Neuronal stem cell (in vitro differentiated cells): ENCODE measurements around the gene GJB3.
A peak's percentile ranks its signal among the peaks of the same experiment; 100 is the strongest.

Experiments used
- DNase-seq: peaks from one replicate; pipeline ENCODE4 v3.0.0-alpha.2; 2013; ENCODE audit warnings: low spot score
- H2AFZ ChIP-seq: one replicate; pipeline ENCODE4 v1.6.1; 2013; ENCODE audit warnings: mild to moderate bottlenecking, low read length, inconsistent platforms
- H2AK5ac ChIP-seq: 2 replicates; pipeline ENCODE4 v1.6.1; 2013; ENCODE audit warnings: low read depth, mild to moderate bottlenecking, inconsistent platforms, low read length, moderate library complexity, mixed read lengths
- H2BK120ac ChIP-seq: 2 replicates; pipeline ENCODE4 v1.6.1; 2013; ENCODE audit warnings: low read depth, mild to moderate bottlenecking, inconsistent platforms, low read length, moderate library complexity, mixed read lengths
- H2BK12ac ChIP-seq: one replicate; pipeline ENCODE4 v1.6.1; 2013; ENCODE audit warnings: low read length, inconsistent platforms
- H2BK15ac ChIP-seq: 2 replicates; pipeline ENCODE4 v1.6.1; 2013; ENCODE audit warnings: mild to moderate bottlenecking, low read length, inconsistent platforms, mixed read lengths
- H2BK5ac ChIP-seq: one replicate; pipeline ENCODE4 v1.6.1; 2013; ENCODE audit warnings: inconsistent platforms, mild to moderate bottlenecking, low read length, moderate library complexity
- H3K14ac ChIP-seq: one replicate; pipeline ENCODE4 v1.6.1; 2013; ENCODE audit warnings: low read length, inconsistent platforms
- H3K18ac ChIP-seq: 2 replicates; pipeline ENCODE4 v1.6.1; 2013; ENCODE audit warnings: low read length, inconsistent platforms
- H3K23ac ChIP-seq: 2 replicates; pipeline ENCODE4 v1.6.1; 2013; ENCODE audit warnings: low read depth, mild to moderate bottlenecking, mixed read lengths, low read length, inconsistent platforms; ENCODE audit not compliant: poor library complexity
- H3K27ac ChIP-seq: replicated peaks from 3 replicates; pipeline ENCODE4 v1.5.1; 2013; ENCODE audit warnings: low read length, inconsistent platforms
- H3K27me3 ChIP-seq, 3 experiments: 2 replicates each; pipeline ENCODE4 v1.6.1; 2013; ENCODE audit warnings: low read length in 3 of 3, mild to moderate bottlenecking in 2 of 3, inconsistent platforms in 1 of 3, low read depth in 1 of 3, mixed read lengths in 1 of 3, moderate library complexity in 1 of 3; ENCODE audit not compliant: control insufficient read depth in 3 of 3, insufficient read depth in 3 of 3
- H3K36me3 ChIP-seq, 2 donors: replicated peaks in 1 of 2; 2 replicates each; pipeline ENCODE4 v1.6.1; 2013; ENCODE audit warnings: low read length in 2 of 2; ENCODE audit not compliant: control insufficient read depth in 2 of 2, insufficient read depth in 2 of 2
- H3K4ac ChIP-seq: 2 replicates; pipeline ENCODE4 v1.6.1; 2013; ENCODE audit warnings: inconsistent platforms, mild to moderate bottlenecking, low read length, moderate library complexity
- H3K4me1 ChIP-seq, 2 donors: 1 replicate in 1 of 2; 2 replicates in 1 of 2; pipeline ENCODE4 v1.6.1; 2013; ENCODE audit warnings: low read length in 2 of 2, low read depth in 1 of 2; ENCODE audit not compliant: control insufficient read depth in 2 of 2, insufficient read depth in 1 of 2
- H3K4me2 ChIP-seq: one replicate; pipeline ENCODE4 v1.6.1; 2013; ENCODE audit warnings: mild to moderate bottlenecking, low read length, inconsistent platforms; ENCODE audit not compliant: insufficient read depth, poor library complexity, severe bottlenecking
- H3K4me3 ChIP-seq, 2 donors: 2 replicates each; pipeline ENCODE4 v1.5.1; 2013; ENCODE audit warnings: low read length in 2 of 2, mild to moderate bottlenecking in 2 of 2, inconsistent platforms in 1 of 2, moderate library complexity in 1 of 2
- H3K79me1 ChIP-seq: one replicate; pipeline ENCODE4 v1.6.1; 2013; ENCODE audit warnings: low read depth, mild to moderate bottlenecking, inconsistent platforms, low read length, moderate library complexity
- H3K9ac ChIP-seq: one replicate; pipeline ENCODE4 v1.6.1; 2013; ENCODE audit warnings: mild to moderate bottlenecking, low read depth, low read length, inconsistent platforms; ENCODE audit not compliant: poor library complexity
- H3K9me3 ChIP-seq, 2 donors: replicated peaks in 1 of 2; 2 replicates each; pipeline versions ENCODE3 to v1.6.1; 2013; ENCODE audit warnings: low read length in 2 of 2, mild to moderate bottlenecking in 2 of 2, inconsistent platforms in 1 of 2, low read depth in 1 of 2, mixed read lengths in 1 of 2, moderate library complexity in 1 of 2; ENCODE audit not compliant: control insufficient read depth in 2 of 2, insufficient read depth in 1 of 2
- H4K8ac ChIP-seq: one replicate; pipeline ENCODE4 v1.6.1; 2013; ENCODE audit warnings: low read depth, mild to moderate bottlenecking, inconsistent platforms, low read length, moderate library complexity
- H4K91ac ChIP-seq: one replicate; pipeline ENCODE4 v1.6.1; 2013; ENCODE audit warnings: low read length, low read depth, mild to moderate bottlenecking, inconsistent platforms; ENCODE audit not compliant: poor library complexity
- WGBS, 2 donors: extraction: QIAGEN DNeasy Blood & Tissue Kit; methylation state at CpG; one replicate each; pipeline ENCODE4 v1.1.7; 2013; ENCODE audit warnings: missing lambda C conversion rate in 2 of 2, mixed read lengths in 1 of 2; ENCODE audit not compliant: insufficient read length in 2 of 2, insufficient replicate concordance in 1 of 2; ENCODE audit errors: extremely low coverage in 2 of 2; 5-methylcytosine and 5-hydroxymethylcytosine counted together

Gene GJB3

DNA sequence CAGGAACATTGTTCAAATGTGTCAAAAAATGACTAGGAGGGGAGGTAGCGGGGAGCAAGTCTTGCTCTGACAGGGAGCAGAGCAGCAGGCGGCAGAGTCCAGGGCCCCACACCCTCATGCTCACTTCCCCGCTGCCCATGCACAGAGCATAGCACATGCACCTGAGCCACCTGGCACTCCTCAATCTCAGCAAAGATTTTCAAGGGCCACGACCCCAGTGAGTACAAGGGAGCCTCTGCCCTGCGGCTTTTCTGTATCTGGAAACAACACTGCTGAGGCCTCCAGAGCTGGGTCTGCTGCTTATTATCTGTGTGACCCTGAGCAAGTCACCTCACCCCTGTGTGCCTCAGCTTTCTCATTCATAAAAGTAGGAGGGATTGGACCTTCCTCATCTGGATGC lies 1.1 kb upstream of the GJB3 start:
- DNase-seq, result no peak
- no CpG with 5 or more reads among the region's 5 CpGs for WGBS, 2 donors

DNA sequence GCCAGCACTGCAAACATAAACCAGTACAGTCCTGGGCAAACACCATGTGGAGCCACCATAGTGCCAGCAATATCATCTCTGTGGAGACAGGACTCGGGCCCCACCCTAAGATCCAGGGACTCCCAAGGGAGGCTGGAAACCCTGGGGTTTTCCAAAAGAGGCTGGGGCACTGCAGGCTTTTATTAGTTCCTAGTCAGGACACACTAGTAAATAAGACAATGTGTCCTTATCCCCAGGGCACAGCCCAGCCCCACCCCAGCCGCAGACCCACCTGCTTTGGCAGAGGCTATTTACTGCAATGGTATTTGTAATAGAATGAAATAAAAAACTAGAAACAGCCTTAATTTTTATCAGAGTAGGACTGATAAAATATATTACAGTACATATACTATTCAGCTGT lies 486 bp upstream of the GJB3 start:
- peaks cover 0 to 5% of the 10 kb centered on the region in 2 donors for H3K4me1 ChIP-seq
- H2AK5ac ChIP-seq, result no peak overlapping the region
- H4K91ac ChIP-seq, result no peak overlapping the region
- no peak overlapping the region for H3K18ac ChIP-seq
- H3K23ac ChIP-seq, result no peak overlapping the region
- no CpG with 5 or more reads among the region's 2 CpGs for WGBS, 2 donors
- H3K36me3 ChIP-seq, result no peaks in the 10 kb centered on the region
- no peak for DNase-seq
- no peak overlapping the region for H2BK15ac ChIP-seq
- peaks cover 11 to 71% (median 36%) of the 10 kb centered on the region in 3 experiments for H3K27me3 ChIP-seq
- H3K4ac ChIP-seq, result no peak overlapping the region
- no peak overlapping the region for H2BK12ac ChIP-seq
- no peak overlapping the region for H3K14ac ChIP-seq
- H3K4me3 ChIP-seq, result no peak overlapping the region
- H3K9me3 ChIP-seq, result no peaks in the 10 kb centered on the region
- no peak overlapping the region for H4K8ac ChIP-seq
- no peak overlapping the region for H2BK5ac ChIP-seq
- H3K27ac ChIP-seq, result no peak overlapping the region
- no peak overlapping the region for H2AFZ ChIP-seq
- H3K4me2 ChIP-seq, result no peak overlapping the region
- H2BK120ac ChIP-seq, result no peak overlapping the region
- H3K79me1 ChIP-seq, result no peaks in the 10 kb centered on the region
- H3K9ac ChIP-seq, result no peak overlapping the region

More for the DNA sequence above, 1.1 kb upstream of the GJB3 start:
- peak overlapping the region; percentile 26 for H3K23ac ChIP-seq
- no peak overlapping the region for H3K4me3 ChIP-seq
- no peak overlapping the region for H3K18ac ChIP-seq
- H3K14ac ChIP-seq, result no peak overlapping the region
- H4K8ac ChIP-seq, result no peak overlapping the region
- H3K9ac ChIP-seq, result no peak overlapping the region
- no peak overlapping the region for H3K4me2 ChIP-seq
- H3K9me3 ChIP-seq, result no peaks in the 10 kb centered on the region
- H2BK15ac ChIP-seq, result no peak overlapping the region
- no peak overlapping the region for H4K91ac ChIP-seq
- H3K27me3 ChIP-seq, result peaks cover 11 to 74% (median 36%) of the 10 kb centered on the region in 3 experiments
- H3K36me3 ChIP-seq, result no peaks in the 10 kb centered on the region
- no peak overlapping the region for H2BK12ac ChIP-seq
- H3K79me1 ChIP-seq, result no peaks in the 10 kb centered on the region
- H2AFZ ChIP-seq, result no peak overlapping the region
- H2AK5ac ChIP-seq, result peak overlapping the region; percentile 21
- no peak overlapping the region for H2BK5ac ChIP-seq
- peaks cover 0 to 5% of the 10 kb centered on the region in 2 donors for H3K4me1 ChIP-seq
- no peak overlapping the region for H3K27ac ChIP-seq
- H2BK120ac ChIP-seq, result no peak overlapping the region
- H3K4ac ChIP-seq, result no peak overlapping the region

- H3K27me3 ChIP-seq, result peaks cover 11 to 60% (median 41%) of the 10 kb centered on the region in 3 experiments
- H3K14ac ChIP-seq, result no peak overlapping the region
- no peak overlapping the region for H2BK120ac ChIP-seq
- H3K4ac ChIP-seq, result no peak overlapping the region
- WGBS, 2 donors, result no CpG with 5 or more reads among the region's 18 CpGs
- no peaks in the 10 kb centered on the region for H3K79me1 ChIP-seq
- peaks cover 0 to 6% of the 10 kb centered on the region in 2 donors for H3K4me1 ChIP-seq
- no peak overlapping the region for H4K8ac ChIP-seq
- H3K4me3 ChIP-seq, result no peak overlapping the region
- no peak overlapping the region for H3K18ac ChIP-seq
- H3K36me3 ChIP-seq, result no peaks in the 10 kb centered on the region
- no peak overlapping the region for H4K91ac ChIP-seq
- no peak for DNase-seq
- H3K27ac ChIP-seq, result no peak overlapping the region
- peak overlapping the region; percentile 70 for H3K4me2 ChIP-seq
- peak overlapping the region; percentile 67 for H3K23ac ChIP-seq
- no peak overlapping the region for H2BK5ac ChIP-seq
- no peak overlapping the region for H2AK5ac ChIP-seq
- H2AFZ ChIP-seq, result peak overlapping the region; percentile 77
- no peaks in the 10 kb centered on the region for H3K9me3 ChIP-seq
- no peak overlapping the region for H2BK12ac ChIP-seq
- H3K9ac ChIP-seq, result no peak overlapping the region
- H2BK15ac ChIP-seq, result no peak overlapping the region
Measured at GRCh38 chr1:34781844-34782391, 904 bp downstream of the GJB3 start.

- no CpG with 5 or more reads among the region's 28 CpGs for WGBS, 2 donors
- Histone ChIP-seq H3K23ac (peak overlapping the region; percentile 39), H3K4ac (no peak overlapping the region), H2BK5ac (no peak overlapping the region), H2BK12ac (no peak overlapping the region), H3K27ac (no peak overlapping the region), H4K91ac (no peak overlapping the region), H3K36me3 (no peaks in the 10 kb centered on the region), H2AFZ (no peak overlapping the region), H4K8ac (no peak overlapping the region), H3K27me3 (peaks cover 11 to 40% (median 32%) of the 10 kb centered on the region in 3 experiments), H3K79me1 (no peaks in the 10 kb centered on the region), H2BK15ac (no peak overlapping the region), H3K9ac (no peak overlapping the region), H3K9me3 (peaks cover 2 to 5% of the 10 kb centered on the region in 2 donors), H3K4me1 (peaks cover 0 to 6% of the 10 kb centered on the region in 2 donors), H3K4me2 (no peak overlapping the region), H3K18ac (no peak overlapping the region), H2AK5ac (no peak overlapping the region), H3K14ac (no peak overlapping the region), H3K4me3 (no peak overlapping the region), H2BK120ac (no peak overlapping the region)
- no peak for DNase-seq
Measured at GRCh38 chr1:34784751-34785221, 3.8 kb downstream of the GJB3 start.
